Measurements from ENCODE around the gene HNRNPH1.

Gene HNRNPH1

GRCh38 chr5:179577286-179577960 is 46.0 kb downstream of the HNRNPH1 start:
- no peak for TF ChIP-seq CTCF (IDR thresholded peaks at IDR 0.05; ENCODE audit: insufficient read depth, missing control alignments)
- FAIRE-seq = no peak
- no peak for DNase-seq (ENCODE audit: insufficient read length, low spot score)

- no peak for TF ChIP-seq CTCF (IDR thresholded peaks at IDR 0.05; ENCODE audit: insufficient read depth, missing control alignments)
- DNase-seq (ENCODE audit: insufficient read length, low spot score) (no peak), FAIRE-seq (no peak)
These were observed 51.1 kb downstream of the HNRNPH1 start for GRCh38 chr5:179572386-179572785.

DNA sequence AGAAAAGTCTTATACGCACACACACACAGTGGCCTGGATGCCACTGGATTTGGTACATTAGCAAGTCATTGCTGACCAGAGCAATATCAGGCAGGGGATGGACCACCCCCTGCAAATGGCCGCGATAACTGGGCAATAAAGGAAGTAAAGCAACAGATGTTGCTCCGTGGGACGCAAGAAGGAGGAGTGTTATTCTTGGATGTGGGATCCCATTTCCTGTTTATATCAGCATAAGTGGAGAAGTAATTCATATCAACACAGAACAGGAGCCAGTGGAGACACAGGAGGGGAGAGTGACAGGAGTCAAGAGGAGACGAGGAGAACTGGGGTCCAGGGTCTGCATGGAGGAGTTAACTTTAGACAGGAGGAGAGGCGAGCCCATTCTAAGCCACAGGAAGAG is 54.8 kb downstream of the HNRNPH1 start:
- TF ChIP-seq CTCF (IDR thresholded peaks at IDR 0.05; ENCODE audit: insufficient read depth, missing control alignments) = no peak
- DNase-seq (ENCODE audit: insufficient read length, low spot score) = no peak
- FAIRE-seq = no peak

DNA sequence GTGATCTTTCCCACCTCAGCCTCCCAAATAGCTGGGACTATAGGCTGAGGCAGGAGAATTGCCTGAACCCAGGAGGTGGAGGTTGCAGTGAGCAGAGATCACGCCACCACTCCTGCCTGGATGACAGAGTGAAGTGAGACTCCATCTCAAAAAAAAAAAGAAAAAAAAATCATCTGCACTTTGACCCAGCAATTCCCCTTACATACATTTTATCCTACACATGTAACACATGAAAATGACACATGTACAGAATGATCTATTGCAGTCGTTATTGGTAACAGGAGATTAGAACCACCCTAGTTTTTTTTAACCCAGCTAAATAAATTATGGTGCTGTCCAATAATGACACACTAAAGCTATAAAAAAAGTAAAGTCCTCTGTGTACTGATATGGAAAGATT is 58.9 kb downstream of the HNRNPH1 start:
- FAIRE-seq (no peak), DNase-seq (ENCODE audit: insufficient read length, low spot score) (no peak)
- no peak for TF ChIP-seq CTCF (IDR thresholded peaks at IDR 0.05; ENCODE audit: insufficient read depth, missing control alignments)
